K562 (cell line): Measurements from ENCODE around the gene CRYBA1. TPM values are rescaled to one million over a fixed set of nuclear protein-coding genes. Genes with fewer than 3 reads are reported as not detected.

Experiments
- ATAC-seq: fragments of 200-7000 bp; cut with Tn5 transposase; 3 replicates; pipeline ENCODE4 v1.9.1; 2020; ENCODE audit warnings: moderate library complexity
- BruUV-seq: library from RNA; stranded (reverse); fragments of 400-500 nt; replicated peaks from 2 replicates; lab custom pipeline; 2021; lab: Mats Ljungman, UMichigan
- CTCF ChIA-PET: fragments of 300-600 bp; formaldehyde crosslinking; extraction: SDS; loops from one replicate; lab custom pipeline; 2021; ENCODE audit warnings: low intra/inter-chr PET ratio; lab: Yijun Ruan, JAX
- POLR2A ChIA-PET: fragments of 300-600, 350-650 bp; sonication (Branson Sonifier 250); formaldehyde crosslinking; extraction: SDS; loops from one replicate; lab custom pipeline; 2021; ENCODE audit warnings: antibody characterized with exemption, inconsistent platforms; lab: Yijun Ruan, JAX
- DNase-seq, 4 experiments: peaks; one replicate each; pipeline versions ENCODE4 v3.0.0 to v3.0.0-alpha.2; 2011 to 2018; ENCODE audit warnings: low spot score in 3 of 4, mixed read lengths in 3 of 4; ENCODE audit errors: extremely low read depth in 1 of 4
- FAIRE-seq: peaks from 2 replicates; lab custom pipeline; 2011; peaks lifted over from hg19 to GRCh38; lab: Jason Lieb, UNC
- H2AFZ ChIP-seq: 2 replicates; pipeline ENCODE4 v1.6.0; 2011; ENCODE audit warnings: low read depth, low read length, control low read depth, inconsistent platforms
- H3K27ac ChIP-seq: fragments of 200-600 bp; 3 replicates; pipeline ENCODE4 v1.8.0; 2011; ENCODE audit warnings: low read depth, mild to moderate bottlenecking, control low read depth, inconsistent platforms, low read length, moderate library complexity, mixed read lengths; ENCODE audit errors: extremely low read depth
- H3K27me3 ChIP-seq, 2 experiments: fragments of 300-600 bp in 1 of 2; 2 replicates in 1 of 2; 3 replicates in 1 of 2; pipeline versions ENCODE4 v1.6.0 to v1.8.0; 2011; ENCODE audit warnings: inconsistent platforms in 2 of 2, low read length in 2 of 2, mild to moderate bottlenecking in 1 of 2, mixed read lengths in 1 of 2, moderate library complexity in 1 of 2; ENCODE audit not compliant: control insufficient read depth in 2 of 2, insufficient read depth in 2 of 2
- H3K36me3 ChIP-seq: fragments of 300-600 bp; 3 replicates; pipeline ENCODE4 v1.8.0; 2011; ENCODE audit warnings: mild to moderate bottlenecking, low read length, inconsistent platforms; ENCODE audit not compliant: control insufficient read depth, insufficient read depth
- H3K4me1 ChIP-seq, 2 experiments: fragments of 200-600 bp in 1 of 2; replicated peaks in 1 of 2; 2 replicates in 1 of 2; 3 replicates in 1 of 2; pipeline versions ENCODE4 v1.5.1 to v1.8.0; 2011; ENCODE audit warnings: inconsistent platforms in 2 of 2, low read length in 2 of 2, mild to moderate bottlenecking in 1 of 2, mixed read lengths in 1 of 2, moderate library complexity in 1 of 2; ENCODE audit not compliant: control insufficient read depth in 2 of 2, insufficient read depth in 2 of 2
- H3K4me2 ChIP-seq: 2 replicates; pipeline ENCODE4 v1.6.1; 2011; ENCODE audit warnings: low read length, control low read depth, inconsistent platforms, mixed read lengths; ENCODE audit not compliant: insufficient read depth
- H3K4me3 ChIP-seq: fragments of 200-600 bp; sonication (generic), shearing (Covaris generic); 2 replicates; pipeline ENCODE4 v1.5.1; 2016; ENCODE audit warnings: control low read depth, inconsistent platforms
- H3K79me2 ChIP-seq: fragments of 200-600 bp; 3 replicates; pipeline ENCODE4 v1.8.0; 2011; ENCODE audit warnings: low read length, inconsistent platforms; ENCODE audit not compliant: control insufficient read depth, insufficient read depth
- H3K9ac ChIP-seq, 2 experiments: 2 replicates each; pipeline versions ENCODE4 v1.6.0 to v1.6.1; 2011; ENCODE audit warnings: low read depth in 2 of 2, low read length in 2 of 2, control low read depth in 1 of 2, inconsistent platforms in 1 of 2, mild to moderate bottlenecking in 1 of 2, mixed read lengths in 1 of 2; ENCODE audit not compliant: insufficient read depth in 1 of 2
- H3K9me1 ChIP-seq: one replicate; pipeline ENCODE4 v1.6.0; 2011; ENCODE audit warnings: inconsistent platforms, mild to moderate bottlenecking, low read length, moderate library complexity; ENCODE audit not compliant: control insufficient read depth, insufficient read depth
- H3K9me3 ChIP-seq: replicated peaks from 2 replicates; pipeline ENCODE4 v1.5.1; 2011; ENCODE audit warnings: low read depth, low read length, inconsistent platforms; ENCODE audit not compliant: control insufficient read depth, insufficient read depth
- H4K20me1 ChIP-seq: replicated peaks from 2 replicates; pipeline ENCODE4 v1.6.1; 2011; ENCODE audit warnings: low read length, inconsistent platforms, mixed read lengths; ENCODE audit not compliant: control insufficient read depth, insufficient read depth
- ARID1B ChIP-seq: fragments of 450-650 bp; IDR thresholded peaks from 2 replicates; pipeline ENCODE4 v1.6.1; 2016; ENCODE audit warnings: antibody characterized with exemption, mild to moderate bottlenecking, inconsistent platforms
- DNMT1 ChIP-seq: fragments of 450-650 bp; IDR thresholded peaks from 2 replicates; pipeline ENCODE4 v1.6.1; 2016; ENCODE audit warnings: antibody characterized with exemption, mild to moderate bottlenecking
- NELFE ChIP-seq: IDR thresholded peaks from 2 replicates; pipeline ENCODE4 v1.6.1; 2011; ENCODE audit warnings: mild to moderate bottlenecking; ENCODE audit not compliant: insufficient read depth, insufficient read length
- NFE2 ChIP-seq: IDR thresholded peaks from 2 replicates; pipeline ENCODE4 v1.6.1; 2014; ENCODE audit warnings: antibody characterized with exemption, low read depth
- RBM25 ChIP-seq: fragments of 200-400 bp; formaldehyde crosslinking; IDR thresholded peaks from 2 replicates; pipeline ENCODE4 v1.6.1; 2018; ENCODE audit warnings: low read length, low read depth, moderate library complexity; ENCODE audit not compliant: severe bottlenecking
- TEAD2 ChIP-seq: fragments of 450-650 bp; IDR thresholded peaks from 2 replicates; pipeline ENCODE4 v1.6.1; 2016; ENCODE audit warnings: missing genetic modification characterization, control low read depth, missing compliant biosample characterization
- ZFP30 ChIP-seq: fragments of 250-450 bp; sonication (Bioruptor Pico); IDR thresholded peaks from 2 replicates; pipeline ENCODE4 v1.8.0; 2022; ENCODE audit warnings: moderate library complexity, mild to moderate bottlenecking, inconsistent platforms, borderline replicate concordance
- ZNF444 ChIP-seq: fragments of 250-450 bp; sonication (Bioruptor Pico); IDR thresholded peaks from 2 replicates; pipeline ENCODE4 v1.4.0; 2020; ENCODE audit warnings: mild to moderate bottlenecking, moderate library complexity
- WGBS: fragments of 100-300 bp; shearing (Covaris generic); methylation state at CpG from one replicate; pipeline ENCODE4 v1.1.6; 2016; ENCODE audit warnings: low coverage, mixed read lengths; ENCODE audit not compliant: insufficient coverage; ENCODE audit errors: missing lambda C conversion rate; 5-methylcytosine and 5-hydroxymethylcytosine counted together
- in situ Hi-C: fragments of 300-500 bp; cut with MboI; formaldehyde crosslinking; loops from 4 replicates; pipeline ENCODE4 v1.15.0; 2018; ENCODE audit warnings: inconsistent platforms, mixed read lengths
- intact Hi-C: fragments of 100-400 bp; cut with micrococcal nuclease; formaldehyde crosslinking; loops from 2 replicates; pipeline ENCODE4 v1.14.2; 2022
- polyA plus RNA-seq, 8 experiments: library from polyadenylated mRNA; depleted of rRNA in 4 of 8; stranded (reverse) in 5 of 8; unstranded in 3 of 8; fragments of >200 nt; fragmentation: Nextera tagmentation in 2 of 8; fragmentation: Illumina TruSeq in 1 of 8; extraction: Ambion mirVana in 2 of 8; extraction: Trizol in 1 of 8; gene quantifications; 2 replicates each; pipeline versions ENCODE4 v1.2.1 to v1.2.3, GENCODE V29; 2011 to 2014; ENCODE audit warnings: inconsistent platforms in 1 of 8, missing spikeins in 1 of 8
- total RNA-seq, 7 experiments: library from RNA; depleted of rRNA in 6 of 7; stranded (reverse); fragments of >200 nt in 6 of 7; fragmentation: Illumina TruSeq in 2 of 7; extraction: Trizol in 2 of 7; gene quantifications; 2 replicates each; pipeline versions ENCODE4 v1.2.1 to v1.2.3, GENCODE V29; 2011 to 2021; ENCODE audit warnings: low replicate concordance in 1 of 7
- TF ChIP-seq, protein P1 (sequence below): sonication (generic); formaldehyde crosslinking; IDR thresholded peaks from 2 replicates; pipeline ENCODE4 v1.9.0; 2022; ENCODE audit warnings: mild to moderate bottlenecking, missing genetic modification reagents
- TF ChIP-seq, protein P2 (sequence below), 2 experiments: fragments of 150-350 bp in 1 of 2; IDR thresholded peaks; 2 replicates each; pipeline ENCODE4 v1.6.1; 2012 to 2016; ENCODE audit warnings: low read depth in 2 of 2, low read length in 2 of 2, mild to moderate bottlenecking in 1 of 2, moderate library complexity in 1 of 2
- TF ChIP-seq, protein P3 (sequence below): fragments of 250-450 bp; sonication (Bioruptor Pico); IDR thresholded peaks from 2 replicates; pipeline ENCODE4 v1.5.1; 2021; ENCODE audit warnings: mild to moderate bottlenecking
- TF ChIP-seq, protein P4 (sequence below): fragments of 450-650 bp; IDR thresholded peaks from 2 replicates; pipeline ENCODE4 v1.6.1; 2017; ENCODE audit warnings: mild to moderate bottlenecking, moderate library complexity
- TF ChIP-seq, protein P5 (sequence below): fragments of 450-650 bp; formaldehyde crosslinking; IDR thresholded peaks from 2 replicates; pipeline ENCODE4 v1.4.0; 2022; ENCODE audit warnings: missing genetic modification characterization

CRYBA1 gene
- total and polyA plus RNA-seq, 9 of the 15 experiments (the other 6 are each of a cell fraction or from before 2014, with no cell fraction given) = not detected

DNA sequence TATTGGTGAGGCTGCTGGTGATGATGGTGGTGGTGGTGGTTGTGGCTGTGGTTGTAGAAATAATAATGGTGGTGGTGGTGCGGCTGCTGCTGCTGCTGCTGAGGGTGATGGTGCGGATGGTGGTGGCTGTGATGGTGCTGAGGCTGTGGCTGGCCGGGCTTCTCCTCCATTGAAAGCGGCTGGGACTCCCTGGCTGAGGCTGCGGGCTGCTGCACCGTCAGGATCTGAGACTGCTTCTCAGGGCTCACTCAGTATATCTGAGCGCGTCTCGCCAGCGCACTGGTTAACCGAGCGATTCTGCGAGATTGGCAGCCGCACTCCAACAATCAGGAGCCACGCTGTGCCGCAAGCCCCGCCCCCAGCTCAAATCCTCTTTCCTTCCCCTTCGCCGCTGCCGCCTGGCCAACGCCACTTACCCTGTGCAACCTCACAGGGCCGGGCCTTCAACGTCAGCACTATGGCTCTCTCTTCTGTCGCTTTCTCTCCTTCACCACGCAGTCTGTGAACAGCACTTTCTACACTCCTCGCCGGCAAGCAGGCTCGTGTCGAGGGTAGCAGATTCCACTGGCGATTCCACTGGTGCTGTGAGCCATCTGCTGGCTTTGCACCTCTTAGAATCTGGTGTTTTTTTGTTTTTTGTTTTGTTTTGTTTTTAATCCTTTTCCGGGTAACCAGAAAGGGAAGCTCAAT, 47.4 kb downstream of the CRYBA1 start, which contains the start of gene NUFIP2:
NUFIP2 (minus strand) TSS at position 259 of the 690 bp plus-strand sequence; CDS start at position 170, 89 bp downstream.
- peak; percentile 98 for FAIRE-seq
- under 1% methylated on average over 29 of the region's 31 CpGs for WGBS
- in situ Hi-C loops (no loop called here), intact Hi-C loops (loop anchor here (2.0 to 5.0 kb wide), 2 partner anchors 48 to 297 kb away; no protein-coding TSS in a partner anchor)
- BruUV-seq = no TSS peak
- Histone ChIP-seq H3K27me3 (no peaks in the 10 kb centered on the region), H3K9me1 (no peaks in the 10 kb centered on the region), H3K27ac (peak within 1 kb of the TSS; percentile 92), H3K4me3 (peak within 1 kb of the TSS; percentile 97), H3K4me2 (peak within 1 kb of the TSS; percentile 96), H4K20me1 (peaks cover 13% of the 10 kb centered on the region), H3K79me2 (peaks cover 48% of the 10 kb centered on the region), H3K4me1 (peaks cover 10 to 16% of the 10 kb centered on the region in 2 experiments; a peak in 3 of 5 replicates), H2AFZ (peak within 1 kb of the TSS; percentile 93), H3K9me3 (no peaks in the 10 kb centered on the region), H3K36me3 (peaks cover 30% of the 10 kb centered on the region), H3K9ac (peak within 1 kb of the TSS; percentile 96 to 98)
- CTCF ChIA-PET = no interaction called here
- DNase-seq = peak; percentile 85 to 99 (median 92)
- POLR2A ChIA-PET = interaction anchor here (0.6 to 1.5 kb wide), 37 partner anchors 9 to 869 kb away, joined by 3 to 12 read pairs (median 3); partner anchors contain the start of gene TLCD1
- ATAC-seq = peak; percentile 93
- TF ChIP-seq TEAD2 (tag) (no peak), ZNF444 (CRISPR knock-in tag) (no peak), ZFP30 (CRISPR knock-in tag) (no peak), ARID1B (no peak; the same call in 1 of the 2 replicates), NFE2 (peak; percentile 37; the same call in 1 of the 2 replicates), DNMT1 (no peak), RBM25 (peak; percentile 69), NELFE (peak; percentile 97)
- TF ChIP-seq, protein P1, sequence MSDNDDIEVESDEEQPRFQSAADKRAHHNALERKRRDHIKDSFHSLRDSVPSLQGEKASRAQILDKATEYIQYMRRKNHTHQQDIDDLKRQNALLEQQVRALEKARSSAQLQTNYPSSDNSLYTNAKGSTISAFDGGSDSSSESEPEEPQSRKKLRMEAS (CRISPR knock-in tag) = peak; percentile 69
- TF ChIP-seq, protein P2, sequence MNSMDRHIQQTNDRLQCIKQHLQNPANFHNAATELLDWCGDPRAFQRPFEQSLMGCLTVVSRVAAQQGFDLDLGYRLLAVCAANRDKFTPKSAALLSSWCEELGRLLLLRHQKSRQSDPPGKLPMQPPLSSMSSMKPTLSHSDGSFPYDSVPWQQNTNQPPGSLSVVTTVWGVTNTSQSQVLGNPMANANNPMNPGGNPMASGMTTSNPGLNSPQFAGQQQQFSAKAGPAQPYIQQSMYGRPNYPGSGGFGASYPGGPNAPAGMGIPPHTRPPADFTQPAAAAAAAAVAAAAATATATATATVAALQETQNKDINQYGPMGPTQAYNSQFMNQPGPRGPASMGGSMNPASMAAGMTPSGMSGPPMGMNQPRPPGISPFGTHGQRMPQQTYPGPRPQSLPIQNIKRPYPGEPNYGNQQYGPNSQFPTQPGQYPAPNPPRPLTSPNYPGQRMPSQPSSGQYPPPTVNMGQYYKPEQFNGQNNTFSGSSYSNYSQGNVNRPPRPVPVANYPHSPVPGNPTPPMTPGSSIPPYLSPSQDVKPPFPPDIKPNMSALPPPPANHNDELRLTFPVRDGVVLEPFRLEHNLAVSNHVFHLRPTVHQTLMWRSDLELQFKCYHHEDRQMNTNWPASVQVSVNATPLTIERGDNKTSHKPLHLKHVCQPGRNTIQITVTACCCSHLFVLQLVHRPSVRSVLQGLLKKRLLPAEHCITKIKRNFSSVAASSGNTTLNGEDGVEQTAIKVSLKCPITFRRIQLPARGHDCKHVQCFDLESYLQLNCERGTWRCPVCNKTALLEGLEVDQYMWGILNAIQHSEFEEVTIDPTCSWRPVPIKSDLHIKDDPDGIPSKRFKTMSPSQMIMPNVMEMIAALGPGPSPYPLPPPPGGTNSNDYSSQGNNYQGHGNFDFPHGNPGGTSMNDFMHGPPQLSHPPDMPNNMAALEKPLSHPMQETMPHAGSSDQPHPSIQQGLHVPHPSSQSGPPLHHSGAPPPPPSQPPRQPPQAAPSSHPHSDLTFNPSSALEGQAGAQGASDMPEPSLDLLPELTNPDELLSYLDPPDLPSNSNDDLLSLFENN (IDR thresholded peaks at IDR 0.05; ENCODE audit: low read depth in 2 of 2, low read length in 2 of 2) = peak in 1 of 2 experiments; percentile 67; a peak in 2 of 4 replicates
- TF ChIP-seq, protein P3, sequence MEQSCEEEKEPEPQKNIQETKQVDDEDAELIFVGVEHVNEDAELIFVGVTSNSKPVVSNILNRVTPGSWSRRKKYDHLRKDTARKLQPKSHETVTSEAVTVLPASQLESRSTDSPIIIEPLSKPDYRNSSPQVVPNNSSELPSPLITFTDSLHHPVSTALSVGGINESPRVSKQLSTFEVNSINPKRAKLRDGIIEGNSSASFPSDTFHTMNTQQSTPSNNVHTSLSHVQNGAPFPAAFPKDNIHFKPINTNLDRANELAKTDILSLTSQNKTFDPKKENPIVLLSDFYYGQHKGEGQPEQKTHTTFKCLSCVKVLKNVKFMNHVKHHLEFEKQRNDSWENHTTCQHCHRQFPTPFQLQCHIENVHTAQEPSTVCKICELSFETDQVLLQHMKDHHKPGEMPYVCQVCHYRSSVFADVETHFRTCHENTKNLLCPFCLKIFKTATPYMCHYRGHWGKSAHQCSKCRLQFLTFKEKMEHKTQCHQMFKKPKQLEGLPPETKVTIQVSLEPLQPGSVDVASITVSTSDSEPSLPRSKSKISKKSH = no peak
- TF ChIP-seq, protein P4, sequence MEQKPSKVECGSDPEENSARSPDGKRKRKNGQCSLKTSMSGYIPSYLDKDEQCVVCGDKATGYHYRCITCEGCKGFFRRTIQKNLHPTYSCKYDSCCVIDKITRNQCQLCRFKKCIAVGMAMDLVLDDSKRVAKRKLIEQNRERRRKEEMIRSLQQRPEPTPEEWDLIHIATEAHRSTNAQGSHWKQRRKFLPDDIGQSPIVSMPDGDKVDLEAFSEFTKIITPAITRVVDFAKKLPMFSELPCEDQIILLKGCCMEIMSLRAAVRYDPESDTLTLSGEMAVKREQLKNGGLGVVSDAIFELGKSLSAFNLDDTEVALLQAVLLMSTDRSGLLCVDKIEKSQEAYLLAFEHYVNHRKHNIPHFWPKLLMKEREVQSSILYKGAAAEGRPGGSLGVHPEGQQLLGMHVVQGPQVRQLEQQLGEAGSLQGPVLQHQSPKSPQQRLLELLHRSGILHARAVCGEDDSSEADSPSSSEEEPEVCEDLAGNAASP = no peak
- TF ChIP-seq, protein P5, sequence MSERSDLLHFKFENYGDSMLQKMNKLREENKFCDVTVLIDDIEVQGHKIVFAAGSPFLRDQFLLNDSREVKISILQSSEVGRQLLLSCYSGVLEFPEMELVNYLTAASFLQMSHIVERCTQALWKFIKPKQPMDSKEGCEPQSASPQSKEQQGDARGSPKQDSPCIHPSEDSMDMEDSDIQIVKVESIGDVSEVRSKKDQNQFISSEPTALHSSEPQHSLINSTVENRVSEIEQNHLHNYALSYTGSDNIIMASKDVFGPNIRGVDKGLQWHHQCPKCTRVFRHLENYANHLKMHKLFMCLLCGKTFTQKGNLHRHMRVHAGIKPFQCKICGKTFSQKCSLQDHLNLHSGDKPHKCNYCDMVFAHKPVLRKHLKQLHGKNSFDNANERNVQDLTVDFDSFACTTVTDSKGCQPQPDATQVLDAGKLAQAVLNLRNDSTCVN (CRISPR knock-in tag) = peak; percentile 91
